H9 (cell line): Measurements from ENCODE around the gene SLC24A4. TPM values are rescaled to one million over a fixed set of nuclear protein-coding genes. Genes with fewer than 3 reads are reported as not detected.

ENCODE experiments used
- DNase-seq: peaks from one replicate; pipeline ENCODE4 v3.0.0-alpha.2; 2017
- H2AFZ ChIP-seq: one replicate; pipeline ENCODE4 v1.6.1; 2013; ENCODE audit warnings: mild to moderate bottlenecking, low read length, control low read depth, moderate library complexity
- H2AK5ac ChIP-seq: 2 replicates; pipeline ENCODE4 v1.6.1; 2013; ENCODE audit warnings: low read length, control low read depth, mixed read lengths; ENCODE audit not compliant: insufficient read length
- H2BK120ac ChIP-seq: one replicate; pipeline ENCODE4 v1.6.1; 2013; ENCODE audit warnings: low read depth, mild to moderate bottlenecking, low read length, control low read depth, inconsistent platforms; ENCODE audit not compliant: poor library complexity, severe bottlenecking
- H2BK12ac ChIP-seq: 2 replicates; pipeline ENCODE4 v1.6.1; 2013; ENCODE audit warnings: low read length, control low read depth, mixed read lengths, low read depth; ENCODE audit not compliant: insufficient read length
- H2BK15ac ChIP-seq: 2 replicates; pipeline ENCODE4 v1.6.1; 2013; ENCODE audit warnings: low read depth, low read length, control low read depth
- H2BK20ac ChIP-seq: one replicate; pipeline ENCODE4 v1.6.1; 2013; ENCODE audit warnings: low read depth, mild to moderate bottlenecking, low read length, control low read depth, inconsistent platforms; ENCODE audit not compliant: poor library complexity, severe bottlenecking
- H2BK5ac ChIP-seq: 2 replicates; pipeline ENCODE4 v1.6.1; 2013; ENCODE audit warnings: low read length, control low read depth, mixed read lengths; ENCODE audit not compliant: insufficient read length
- H3K14ac ChIP-seq: 2 replicates; pipeline ENCODE4 v1.6.1; 2013; ENCODE audit warnings: low read length, control low read depth; ENCODE audit not compliant: insufficient read depth
- H3K18ac ChIP-seq: 2 replicates; pipeline ENCODE4 v1.6.1; 2013; ENCODE audit warnings: low read depth, mild to moderate bottlenecking, mixed read lengths, low read length, control low read depth; ENCODE audit not compliant: insufficient read length
- H3K23ac ChIP-seq: 2 replicates; pipeline ENCODE4 v1.6.1; 2013; ENCODE audit warnings: low read length, control low read depth, mixed read lengths, low read depth; ENCODE audit not compliant: insufficient read length
- H3K23me2 ChIP-seq: 2 replicates; pipeline ENCODE4 v1.6.1; 2013; ENCODE audit warnings: low read depth, mild to moderate bottlenecking, mixed read lengths, low read length, control low read depth; ENCODE audit not compliant: insufficient read length, poor library complexity, severe bottlenecking
- H3K27ac ChIP-seq: 2 replicates; pipeline ENCODE4 v1.5.1; 2013; ENCODE audit warnings: low read length, control low read depth, mixed read lengths, low read depth; ENCODE audit not compliant: insufficient read length
- H3K27me3 ChIP-seq: 2 replicates; pipeline ENCODE4 v1.6.1; 2013; ENCODE audit warnings: low read length, control low read depth, inconsistent platforms; ENCODE audit not compliant: insufficient read depth
- H3K4ac ChIP-seq: 2 replicates; pipeline ENCODE4 v1.6.1; 2013; ENCODE audit warnings: low read depth, mild to moderate bottlenecking, control low read depth, inconsistent platforms, low read length, moderate library complexity
- H3K4me1 ChIP-seq: 2 replicates; pipeline ENCODE4 v1.6.1; 2013; ENCODE audit warnings: low read length, control low read depth, inconsistent platforms; ENCODE audit not compliant: insufficient read depth
- H3K4me2 ChIP-seq: 2 replicates; pipeline ENCODE4 v1.6.1; 2013; ENCODE audit warnings: low read length, control low read depth, mixed read lengths; ENCODE audit not compliant: insufficient read length, insufficient read depth
- H3K56ac ChIP-seq: 2 replicates; pipeline ENCODE4 v1.6.1; 2013; ENCODE audit warnings: low read depth, mild to moderate bottlenecking, mixed read lengths, low read length, control low read depth; ENCODE audit not compliant: insufficient read length
- H3K79me1 ChIP-seq: 2 replicates; pipeline ENCODE4 v1.6.1; 2013; ENCODE audit warnings: low read depth, mild to moderate bottlenecking, moderate library complexity, low read length, control low read depth, inconsistent platforms; ENCODE audit not compliant: insufficient read depth, poor library complexity, severe bottlenecking
- H3K79me2 ChIP-seq: 2 replicates; pipeline ENCODE4 v1.6.1; 2013; ENCODE audit warnings: low read length, control low read depth, inconsistent platforms; ENCODE audit not compliant: insufficient read depth
- H3K9ac ChIP-seq: 2 replicates; pipeline ENCODE4 v1.6.1; 2013; ENCODE audit warnings: low read length, control low read depth, mixed read lengths; ENCODE audit not compliant: insufficient read length; ENCODE audit errors: extremely low read depth
- H3K9me3 ChIP-seq: one replicate; pipeline ENCODE4 v1.6.1; 2013; ENCODE audit warnings: low read depth, low read length, inconsistent platforms; ENCODE audit not compliant: control insufficient read depth
- H3T11ph ChIP-seq: one replicate; pipeline ENCODE4 v1.6.1; 2013; ENCODE audit warnings: mild to moderate bottlenecking, low read length, control low read depth, inconsistent platforms
- H4K20me1 ChIP-seq: one replicate; pipeline ENCODE4 v1.6.1; 2013; ENCODE audit not compliant: control insufficient read depth, insufficient read length, insufficient read depth
- H4K5ac ChIP-seq: 2 replicates; pipeline ENCODE4 v1.6.1; 2013; ENCODE audit warnings: low read depth, mild to moderate bottlenecking, mixed read lengths, low read length, control low read depth; ENCODE audit not compliant: insufficient read length
- H4K8ac ChIP-seq: replicated peaks from 2 replicates; pipeline ENCODE4 v1.6.1; 2013; ENCODE audit warnings: low read length, control low read depth, mixed read lengths, low read depth; ENCODE audit not compliant: insufficient read length
- H4K91ac ChIP-seq: 2 replicates; pipeline ENCODE4 v1.6.1; 2013; ENCODE audit warnings: low read depth, mild to moderate bottlenecking, moderate library complexity, mixed read lengths, low read length, control low read depth; ENCODE audit not compliant: insufficient read length
- H3K27ac Mint-ChIP-seq, 3 experiments: 2 replicates in 2 of 3; 3 replicates in 1 of 3; pipeline ENCODE4 v1.8.0; 2020 to 2021; ENCODE audit warnings: mixed read lengths in 3 of 3, mild to moderate bottlenecking in 1 of 3, moderate library complexity in 1 of 3
- H3K27me3 Mint-ChIP-seq: 2 replicates; pipeline ENCODE4 v1.8.0; 2021; ENCODE audit warnings: low read depth, mild to moderate bottlenecking, moderate library complexity, mixed read lengths
- H3K36me3 Mint-ChIP-seq, 3 experiments: 2 replicates in 2 of 3; 3 replicates in 1 of 3; pipeline ENCODE4 v1.8.0; 2020 to 2021; ENCODE audit warnings: low read depth in 3 of 3, mixed read lengths in 3 of 3; ENCODE audit not compliant: insufficient read depth in 1 of 3
- H3K4me1 Mint-ChIP-seq, 2 experiments: 2 replicates each; pipeline ENCODE4 v1.8.0; 2020; ENCODE audit warnings: mixed read lengths in 2 of 2
- H3K4me3 Mint-ChIP-seq, 2 experiments: 2 replicates in 1 of 2; 3 replicates in 1 of 2; pipeline ENCODE4 v1.8.0; 2020 to 2021; ENCODE audit warnings: mild to moderate bottlenecking in 2 of 2, mixed read lengths in 2 of 2, moderate library complexity in 1 of 2
- H3K9me3 Mint-ChIP-seq, 2 experiments: 2 replicates in 1 of 2; 3 replicates in 1 of 2; pipeline ENCODE4 v1.8.0; 2020; ENCODE audit warnings: mild to moderate bottlenecking in 2 of 2, mixed read lengths in 2 of 2, moderate library complexity in 1 of 2
- WGBS: extraction: QIAGEN DNeasy Blood & Tissue Kit; methylation state at CpG from one replicate; pipeline ENCODE4 v1.1.7; 2013; ENCODE audit warnings: missing lambda C conversion rate, low lambda C conversion rate, mixed read lengths; ENCODE audit not compliant: insufficient read length; ENCODE audit errors: extremely low coverage; 5-methylcytosine and 5-hydroxymethylcytosine counted together
- total RNA-seq: library from RNA; stranded (reverse); gene quantifications from 2 replicates; pipeline ENCODE4 v1.2.1, GENCODE V29; 2021
- TF ChIP-seq, protein P1 (sequence below): fragments of 200-600 bp; sonication (generic); conservative IDR thresholded peaks from 3 replicates; pipeline ENCODE4 v1.8.0; 2021; ENCODE audit warnings: antibody characterized with exemption, mild to moderate bottlenecking

SLC24A4 gene
- total RNA-seq, 1 experiment from 2014 or later: 0.24 TPM

DNA sequence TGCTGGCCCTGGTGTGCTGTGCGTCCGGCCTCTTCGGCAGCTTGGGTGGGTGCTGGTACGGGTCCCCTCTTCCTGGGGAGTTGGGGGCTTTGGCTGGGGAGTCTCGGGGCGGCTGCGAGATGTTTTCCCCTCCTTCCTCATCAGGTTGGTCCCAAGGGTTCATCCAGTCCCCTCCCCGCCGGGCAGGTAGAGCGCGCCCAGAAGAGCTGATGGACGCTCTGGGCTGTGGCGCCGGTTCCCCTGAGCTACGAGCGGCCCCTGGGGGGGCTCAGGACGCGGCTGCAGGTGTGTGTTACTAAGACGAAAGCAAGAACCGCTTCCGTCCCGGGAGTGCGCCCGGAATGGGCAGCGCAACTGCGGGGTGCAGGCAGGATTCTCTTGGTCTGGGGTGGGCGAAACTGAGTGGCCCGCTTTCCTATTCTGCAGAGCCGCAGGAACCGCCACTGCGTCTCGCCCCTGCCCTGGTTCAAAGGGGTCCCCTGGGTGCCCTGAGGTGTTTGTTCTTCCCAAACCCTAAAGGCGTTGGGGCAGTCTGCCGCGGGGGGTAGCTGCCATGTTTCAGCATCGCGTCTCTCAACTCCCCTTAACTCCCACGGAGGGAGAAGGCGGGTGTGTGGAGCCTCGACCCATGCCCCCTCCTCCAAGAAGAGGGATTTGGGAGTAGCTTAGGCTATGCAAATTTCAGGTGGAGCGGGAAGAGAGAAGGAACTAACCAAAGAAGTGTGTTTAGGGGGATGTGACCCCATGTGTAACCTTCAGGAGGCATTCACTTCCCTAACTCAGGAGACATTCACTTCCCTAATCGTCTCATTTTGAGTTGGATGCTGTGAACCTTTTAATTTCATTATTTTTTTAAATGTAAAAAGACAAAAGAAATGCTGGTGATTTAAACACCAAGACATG lies 1.2 kb downstream of the SLC24A4 start:
- DNase-seq: peak; percentile 39
- Histone ChIP-seq H3K18ac (no peak overlapping the region), H3K23ac (no peak overlapping the region), H3K4me1 (no peaks in the 10 kb centered on the region), H2BK120ac (no peak overlapping the region), H4K5ac (no peak overlapping the region), H2BK20ac (no peak overlapping the region), H3K4ac (no peak overlapping the region), H2AK5ac (no peak overlapping the region), H4K91ac (no peak overlapping the region), H3K4me2 (peak overlapping the region; percentile 26), H2AFZ (no peak overlapping the region), H3K27me3 (peaks cover 39% of the 10 kb centered on the region), H2BK12ac (no peak overlapping the region), H3K79me1 (no peaks in the 10 kb centered on the region), H4K20me1 (no peaks in the 10 kb centered on the region), H3K14ac (no peak overlapping the region), H3K9ac (no peak overlapping the region), H3K27ac (no peak overlapping the region), H3K79me2 (no peaks in the 10 kb centered on the region), H3K23me2 (peaks cover 9% of the 10 kb centered on the region), H2BK5ac (no peak overlapping the region), H3K9me3 (no peaks in the 10 kb centered on the region), H4K8ac (no peak overlapping the region), H2BK15ac (no peak overlapping the region), H3K56ac (no peak overlapping the region), H3T11ph (no peak overlapping the region)
- WGBS: no CpG with 5 or more reads among the region's 42 CpGs
- Mint-ChIP-seq H3K27me3 (peaks cover 90% of the 10 kb centered on the region), H3K9me3 (no peaks in the 10 kb centered on the region), H3K27ac (no peak overlapping the region), H3K4me3 (peak overlapping the region; percentile 56 to 84), H3K4me1 (peaks cover 2 to 20% of the 10 kb centered on the region in 2 experiments), H3K36me3 (no peaks in the 10 kb centered on the region)
- TF ChIP-seq, protein P1, sequence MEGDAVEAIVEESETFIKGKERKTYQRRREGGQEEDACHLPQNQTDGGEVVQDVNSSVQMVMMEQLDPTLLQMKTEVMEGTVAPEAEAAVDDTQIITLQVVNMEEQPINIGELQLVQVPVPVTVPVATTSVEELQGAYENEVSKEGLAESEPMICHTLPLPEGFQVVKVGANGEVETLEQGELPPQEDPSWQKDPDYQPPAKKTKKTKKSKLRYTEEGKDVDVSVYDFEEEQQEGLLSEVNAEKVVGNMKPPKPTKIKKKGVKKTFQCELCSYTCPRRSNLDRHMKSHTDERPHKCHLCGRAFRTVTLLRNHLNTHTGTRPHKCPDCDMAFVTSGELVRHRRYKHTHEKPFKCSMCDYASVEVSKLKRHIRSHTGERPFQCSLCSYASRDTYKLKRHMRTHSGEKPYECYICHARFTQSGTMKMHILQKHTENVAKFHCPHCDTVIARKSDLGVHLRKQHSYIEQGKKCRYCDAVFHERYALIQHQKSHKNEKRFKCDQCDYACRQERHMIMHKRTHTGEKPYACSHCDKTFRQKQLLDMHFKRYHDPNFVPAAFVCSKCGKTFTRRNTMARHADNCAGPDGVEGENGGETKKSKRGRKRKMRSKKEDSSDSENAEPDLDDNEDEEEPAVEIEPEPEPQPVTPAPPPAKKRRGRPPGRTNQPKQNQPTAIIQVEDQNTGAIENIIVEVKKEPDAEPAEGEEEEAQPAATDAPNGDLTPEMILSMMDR: no peak
